DOHH2 (cell line): ENCODE results near the gene ICE2.

Experiments used
- H3F3A ChIP-seq: fragments of 200-600 bp; sonication (generic), shearing (Covaris generic); 2 replicates; pipeline ENCODE4 v1.6.0; 2016; ENCODE audit warnings: antibody characterized with exemption, mild to moderate bottlenecking; ENCODE audit not compliant: control insufficient read depth, insufficient read depth
- H3K27ac ChIP-seq: fragments of 200-600 bp; sonication (generic); 2 replicates; pipeline ENCODE4 v1.5.1; 2014; ENCODE audit warnings: low read depth, mild to moderate bottlenecking, low read length, moderate library complexity
- H3K27me3 ChIP-seq: fragments of 200-600 bp; sonication (generic); 2 replicates; pipeline ENCODE4 v1.6.1; 2014; ENCODE audit warnings: mild to moderate bottlenecking, low read length, mixed read lengths; ENCODE audit not compliant: control insufficient read depth
- H3K36me3 ChIP-seq: fragments of 200-600 bp; sonication (generic); 2 replicates; pipeline ENCODE4 v1.6.1; 2014; ENCODE audit warnings: mild to moderate bottlenecking, low read length, moderate library complexity, mixed read lengths; ENCODE audit not compliant: control insufficient read depth
- H3K4me1 ChIP-seq: fragments of 200-600 bp; sonication (generic); 2 replicates; pipeline ENCODE4 v1.6.1; 2014; ENCODE audit warnings: mild to moderate bottlenecking, low read length, mixed read lengths; ENCODE audit not compliant: control insufficient read depth
- H3K4me2 ChIP-seq: fragments of 200-600 bp; sonication (generic); 2 replicates; pipeline ENCODE4 v1.6.0; 2014; ENCODE audit warnings: mild to moderate bottlenecking, low read length, moderate library complexity
- H3K4me3 ChIP-seq: fragments of 200-600 bp; sonication (generic); 2 replicates; pipeline ENCODE4 v1.5.1; 2014; ENCODE audit warnings: mild to moderate bottlenecking, low read length, mixed read lengths
- H3K79me2 ChIP-seq: fragments of 200-600 bp; sonication (generic); 2 replicates; pipeline ENCODE4 v1.6.1; 2014; ENCODE audit warnings: mild to moderate bottlenecking, low read length, mixed read lengths; ENCODE audit not compliant: control insufficient read depth
- H3K9me2 ChIP-seq: fragments of 200-600 bp; sonication (generic); replicated peaks from 2 replicates; pipeline ENCODE4 v1.6.1; 2014; ENCODE audit warnings: mild to moderate bottlenecking, low read length, mixed read lengths; ENCODE audit not compliant: control insufficient read depth
- H3K9me3 ChIP-seq: fragments of 200-600 bp; sonication (generic); 2 replicates; pipeline ENCODE4 v1.6.1; 2014; ENCODE audit warnings: antibody characterized with exemption, low read length, mixed read lengths; ENCODE audit not compliant: control insufficient read depth, insufficient read depth
- H4K20me1 ChIP-seq: fragments of 200-600 bp; sonication (generic); 2 replicates; pipeline ENCODE4 v1.6.0; 2014; ENCODE audit warnings: low read depth, mild to moderate bottlenecking, antibody characterized with exemption, low read length, moderate library complexity; ENCODE audit not compliant: control insufficient read depth, insufficient read depth
- CTCF ChIP-seq: fragments of 200-600 bp; sonication (generic); IDR thresholded peaks from one replicate; pipeline ENCODE4 v1.5.1; 2014; ENCODE audit warnings: antibody characterized with exemption, mild to moderate bottlenecking, low read depth, low read length; ENCODE audit not compliant: poor library complexity, severe bottlenecking
- EZH2phosphoT487 ChIP-seq: fragments of 200-600 bp; sonication (generic); IDR thresholded peaks from 2 replicates; pipeline ENCODE4 v1.6.1; 2017; ENCODE audit warnings: borderline replicate concordance, mild to moderate bottlenecking, antibody characterized with exemption, low read length, moderate library complexity, mixed read lengths

ICE2 gene

GRCh38 chr15:60373327-60373726 is 105.6 kb downstream of the ICE2 start:
- Histone ChIP-seq H3K9me2 (no peaks in the 10 kb centered on the region), H3K27me3 (no peaks in the 10 kb centered on the region), H3K79me2 (no peaks in the 10 kb centered on the region), H3K4me2 (no peak overlapping the region), H3F3A (no peaks in the 10 kb centered on the region), H3K9me3 (no peaks in the 10 kb centered on the region), H3K27ac (no peak overlapping the region), H3K36me3 (no peaks in the 10 kb centered on the region), H3K4me1 (no peaks in the 10 kb centered on the region), H4K20me1 (no peaks in the 10 kb centered on the region), H3K4me3 (no peak overlapping the region)
- TF ChIP-seq EZH2phosphoT487 (no peak), CTCF (no peak)

DNA sequence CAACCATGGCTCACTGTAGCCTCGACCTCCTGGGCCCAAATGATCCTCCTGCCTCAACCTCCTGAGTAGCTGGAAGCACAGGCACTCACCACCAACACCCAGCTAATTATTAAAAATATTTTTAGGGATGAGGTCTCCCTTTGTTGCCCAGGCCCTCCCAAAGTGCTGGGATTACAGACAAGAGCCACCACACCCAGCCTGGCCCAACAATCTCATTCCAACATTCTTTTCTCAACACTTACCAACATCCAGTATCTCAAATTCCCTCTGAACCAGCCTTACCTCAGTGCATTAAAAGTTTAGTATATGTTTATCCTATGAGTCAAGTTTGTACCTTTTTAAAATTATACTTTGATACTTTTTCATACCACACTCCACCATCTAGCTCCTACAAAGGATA is 106.2 kb downstream of the ICE2 start:
- Histone ChIP-seq H3K9me2 (no peaks in the 10 kb centered on the region), H4K20me1 (no peaks in the 10 kb centered on the region), H3K36me3 (no peaks in the 10 kb centered on the region), H3K4me2 (no peak overlapping the region), H3K4me3 (no peak overlapping the region), H3K27ac (no peak overlapping the region), H3K9me3 (no peaks in the 10 kb centered on the region), H3K79me2 (no peaks in the 10 kb centered on the region), H3K4me1 (no peaks in the 10 kb centered on the region), H3F3A (no peaks in the 10 kb centered on the region), H3K27me3 (no peaks in the 10 kb centered on the region)
- TF ChIP-seq CTCF (no peak), EZH2phosphoT487 (no peak)

- no peaks in the 10 kb centered on the region for H3F3A ChIP-seq
- no peaks in the 10 kb centered on the region for H3K79me2 ChIP-seq
- no peaks in the 10 kb centered on the region for H4K20me1 ChIP-seq
- no peak overlapping the region for H3K4me2 ChIP-seq
- no peaks in the 10 kb centered on the region for H3K36me3 ChIP-seq
- H3K27me3 ChIP-seq: no peaks in the 10 kb centered on the region
- H3K4me1 ChIP-seq: no peaks in the 10 kb centered on the region
- no peaks in the 10 kb centered on the region for H3K9me2 ChIP-seq
- TF ChIP-seq EZH2phosphoT487: no peak
- TF ChIP-seq CTCF: no peak
- no peaks in the 10 kb centered on the region for H3K9me3 ChIP-seq
- H3K4me3 ChIP-seq: no peak overlapping the region
- no peak overlapping the region for H3K27ac ChIP-seq
Measured at GRCh38 chr15:60372227-60372626, 106.7 kb downstream of the ICE2 start.
